ENCODE data around the gene BAHD1.

BAHD1 gene

GRCh38 chr15:40472171-40472727 is 31.5 kb downstream of the BAHD1 start:
- DNase-seq (ENCODE audit: low spot score) (no peak), ATAC-seq (ENCODE audit: low read depth) (no peak)
- H3K4me3 ChIP-seq (ENCODE audit: severe bottlenecking): peak overlapping the region; percentile 45
- H3K27me3 ChIP-seq (ENCODE audit: insufficient read depth, poor library complexity, severe bottlenecking): no peaks in the 10 kb centered on the region
- TF ChIP-seq CTCF (IDR thresholded peaks at IDR 0.05; ENCODE audit: poor library complexity, severe bottlenecking): no peak
- H3K27ac ChIP-seq (ENCODE audit: poor library complexity, severe bottlenecking): no peak overlapping the region
- H3K36me3 ChIP-seq (ENCODE audit: low read depth): no peaks in the 10 kb centered on the region
- peaks cover 6% of the 10 kb centered on the region for H3K4me1 ChIP-seq (ENCODE audit: insufficient read depth, poor library complexity, severe bottlenecking)
- H3K9me3 ChIP-seq (ENCODE audit: severe bottlenecking): no peaks in the 10 kb centered on the region

GRCh38 chr15:40474581-40474980 is 33.8 kb downstream of the BAHD1 start:
- H3K36me3 ChIP-seq (ENCODE audit: low read depth): no peaks in the 10 kb centered on the region
- H3K27ac ChIP-seq (ENCODE audit: poor library complexity, severe bottlenecking): no peak overlapping the region
- no peaks in the 10 kb centered on the region for H3K9me3 ChIP-seq (ENCODE audit: severe bottlenecking)
- DNase-seq (ENCODE audit: low spot score) (no peak), ATAC-seq (ENCODE audit: low read depth) (no peak)
- H3K27me3 ChIP-seq (ENCODE audit: insufficient read depth, poor library complexity, severe bottlenecking): no peaks in the 10 kb centered on the region
- TF ChIP-seq CTCF (IDR thresholded peaks at IDR 0.05; ENCODE audit: poor library complexity, severe bottlenecking): no peak
- no peak overlapping the region for H3K4me3 ChIP-seq (ENCODE audit: severe bottlenecking)
- H3K4me1 ChIP-seq (ENCODE audit: insufficient read depth, poor library complexity, severe bottlenecking): peaks cover 6% of the 10 kb centered on the region

GRCh38 chr15:40477642-40478327 is 37.0 kb downstream of the BAHD1 start:
- ATAC-seq (ENCODE audit: low read depth) (peak; percentile 40; the same call in 1 of the 3 replicates), DNase-seq (ENCODE audit: low spot score) (no peak)
- Histone ChIP-seq H3K36me3 (ENCODE audit: low read depth) (no peaks in the 10 kb centered on the region), H3K27ac (ENCODE audit: poor library complexity, severe bottlenecking) (no peak overlapping the region), H3K9me3 (ENCODE audit: severe bottlenecking) (no peaks in the 10 kb centered on the region), H3K27me3 (ENCODE audit: insufficient read depth, poor library complexity, severe bottlenecking) (no peaks in the 10 kb centered on the region), H3K4me1 (ENCODE audit: insufficient read depth, poor library complexity, severe bottlenecking) (no peaks in the 10 kb centered on the region), H3K4me3 (ENCODE audit: severe bottlenecking) (no peak overlapping the region)
- TF ChIP-seq CTCF (IDR thresholded peaks at IDR 0.05; ENCODE audit: poor library complexity, severe bottlenecking): no peak

- Histone ChIP-seq H3K9me3 (ENCODE audit: severe bottlenecking) (no peaks in the 10 kb centered on the region), H3K36me3 (ENCODE audit: low read depth) (no peaks in the 10 kb centered on the region), H3K27me3 (ENCODE audit: insufficient read depth, poor library complexity, severe bottlenecking) (no peaks in the 10 kb centered on the region), H3K27ac (ENCODE audit: poor library complexity, severe bottlenecking) (no peak overlapping the region), H3K4me3 (ENCODE audit: severe bottlenecking) (no peak overlapping the region), H3K4me1 (ENCODE audit: insufficient read depth, poor library complexity, severe bottlenecking) (no peaks in the 10 kb centered on the region)
- no peak for TF ChIP-seq CTCF (IDR thresholded peaks at IDR 0.05; ENCODE audit: poor library complexity, severe bottlenecking)
- no peak for ATAC-seq (ENCODE audit: low read depth)
- peak; percentile 42 for DNase-seq (ENCODE audit: low spot score)
Measured at GRCh38 chr15:40479024-40479423, 38.3 kb downstream of the BAHD1 start.

All from RWPE2 (cell line).